WERI-Rb-1 (cell line): ENCODE measurements around the gene CUX1.

Experiments used
- DNase-seq: peaks from one replicate; pipeline ENCODE4 v3.0.0-alpha.2; 2020
- H3K27ac ChIP-seq: fragments of 250-450 bp; sonication (Bioruptor Pico); 2 replicates; pipeline ENCODE4 v1.5.1; 2020; ENCODE audit warnings: mild to moderate bottlenecking, moderate library complexity
- H3K27me3 ChIP-seq: fragments of 250-450 bp; sonication (Bioruptor Pico); 2 replicates; pipeline ENCODE4 v1.5.1; 2021; ENCODE audit warnings: mild to moderate bottlenecking, low read depth, moderate library complexity; ENCODE audit not compliant: insufficient read depth, severe bottlenecking
- H3K36me3 ChIP-seq: fragments of 250-450 bp; sonication (Bioruptor Pico); 2 replicates; pipeline ENCODE4 v1.5.1; 2020; ENCODE audit warnings: mild to moderate bottlenecking, moderate library complexity
- H3K4me3 ChIP-seq: 2 replicates; pipeline ENCODE4 v1.5.1; 2011; ENCODE audit warnings: low read depth, mild to moderate bottlenecking, control low read depth, low read length
- H3K9me3 ChIP-seq: fragments of 250-450 bp; sonication (Bioruptor Pico); 2 replicates; pipeline ENCODE4 v1.5.1; 2021; ENCODE audit warnings: mild to moderate bottlenecking, moderate library complexity; ENCODE audit not compliant: severe bottlenecking
- CTCF ChIP-seq: IDR thresholded peaks from 2 replicates; pipeline ENCODE4 v1.5.1; 2011; ENCODE audit warnings: low read depth, mild to moderate bottlenecking, control low read depth, inconsistent platforms, low read length

The CUX1 gene

GRCh38 chr7:102080434-102081243 lies 263.2 kb downstream of the CUX1 start:
- Histone ChIP-seq H3K27ac (no peak overlapping the region), H3K4me3 (no peak overlapping the region), H3K9me3 (no peaks in the 10 kb centered on the region), H3K27me3 (no peaks in the 10 kb centered on the region), H3K36me3 (no peaks in the 10 kb centered on the region)
- no peak for TF ChIP-seq CTCF
- DNase-seq = no peak

GRCh38 chr7:102081244-102081627 lies 263.8 kb downstream of the CUX1 start:
- no peak overlapping the region for H3K27ac ChIP-seq
- no peak overlapping the region for H3K4me3 ChIP-seq
- no peak for TF ChIP-seq CTCF
- H3K9me3 ChIP-seq = no peaks in the 10 kb centered on the region
- H3K27me3 ChIP-seq = no peaks in the 10 kb centered on the region
- H3K36me3 ChIP-seq = no peaks in the 10 kb centered on the region
- DNase-seq = no peak

GRCh38 chr7:102082693-102083368 lies 265.4 kb downstream of the CUX1 start:
- no peaks in the 10 kb centered on the region for H3K27me3 ChIP-seq
- DNase-seq = no peak

GRCh38 chr7:102085218-102085772 lies 267.9 kb downstream of the CUX1 start:
- TF ChIP-seq CTCF = no peak
- Histone ChIP-seq H3K36me3 (no peaks in the 10 kb centered on the region), H3K27me3 (no peaks in the 10 kb centered on the region), H3K9me3 (no peaks in the 10 kb centered on the region), H3K4me3 (no peak overlapping the region), H3K27ac (no peak overlapping the region)
- DNase-seq = no peak

More at GRCh38 chr7:102082693-102083368, 265.4 kb downstream of the CUX1 start:
- no peaks in the 10 kb centered on the region for H3K36me3 ChIP-seq
- H3K27ac ChIP-seq = no peak overlapping the region
- H3K9me3 ChIP-seq = no peaks in the 10 kb centered on the region
- no peak overlapping the region for H3K4me3 ChIP-seq
- TF ChIP-seq CTCF = no peak

GRCh38 chr7:102089175-102090098 lies 272.0 kb downstream of the CUX1 start:
- no peak overlapping the region for H3K4me3 ChIP-seq
- H3K36me3 ChIP-seq = no peaks in the 10 kb centered on the region
- no peaks in the 10 kb centered on the region for H3K27me3 ChIP-seq
- no peak overlapping the region for H3K27ac ChIP-seq
- no peaks in the 10 kb centered on the region for H3K9me3 ChIP-seq
- DNase-seq = no peak
- no peak for TF ChIP-seq CTCF
